HEK293 (cell line): ENCODE measurements around the gene ALS2.

ENCODE experiments used
- CTCF ChIA-PET: fragments of 350-600 bp; formaldehyde crosslinking; extraction: SDS; loops from one replicate; lab custom pipeline; 2021; ENCODE audit warnings: antibody characterized with exemption; lab: Yijun Ruan, JAX
- POLR2A ChIA-PET: fragments of 300-600 bp; formaldehyde crosslinking; extraction: SDS; loops from one replicate; lab custom pipeline; 2020; ENCODE audit warnings: antibody characterized with exemption, inconsistent platforms; lab: Yijun Ruan, JAX
- H3K27ac ChIP-seq: fragments of 200-500 bp; sonication (Bioruptor generic); 2 replicates; pipeline ENCODE4 v1.5.1; 2014; ENCODE audit warnings: low read depth, low read length, control low read depth, inconsistent platforms; ENCODE audit errors: extremely low read depth
- H3K36me3 ChIP-seq, 2 experiments: fragments of 200-500 bp in 1 of 2; sonication (Bioruptor generic) in 1 of 2; 1 replicate in 1 of 2; 2 replicates in 1 of 2; pipeline ENCODE4 v1.5.1; 2014 to 2017; ENCODE audit warnings: inconsistent platforms in 2 of 2, low read length in 2 of 2; ENCODE audit not compliant: control insufficient read depth in 2 of 2, insufficient read depth in 1 of 2
- H3K4me1 ChIP-seq: fragments of 200-500 bp; sonication (Bioruptor generic); 2 replicates; pipeline ENCODE4 v1.5.1; 2014; ENCODE audit warnings: mild to moderate bottlenecking, low read length, inconsistent platforms; ENCODE audit not compliant: control insufficient read depth, insufficient read depth
- H3K4me3 ChIP-seq: 2 replicates; pipeline ENCODE4 v1.5.1; 2011; ENCODE audit warnings: low read depth, mild to moderate bottlenecking, control low read depth, low read length, moderate library complexity
- H3K9me3 ChIP-seq: fragments of 200-500 bp; sonication (Bioruptor generic); 2 replicates; pipeline ENCODE4 v1.5.1; 2014; ENCODE audit warnings: low read depth, low read length, inconsistent platforms; ENCODE audit not compliant: control insufficient read depth, insufficient read depth
- IKZF3 ChIP-seq: fragments of 450-650 bp; IDR thresholded peaks from 2 replicates; pipeline ENCODE4 v1.5.0; 2018; ENCODE audit warnings: missing biosample characterization, mild to moderate bottlenecking, missing genetic modification characterization, moderate library complexity
- INSM2 ChIP-seq: fragments of 450-650 bp; formaldehyde crosslinking; IDR thresholded peaks from 2 replicates; pipeline ENCODE4 v1.5.1; 2016; ENCODE audit warnings: missing biosample characterization, missing genetic modification characterization
- MZF1 ChIP-seq: fragments of 450-650 bp; formaldehyde crosslinking; IDR thresholded peaks from 2 replicates; pipeline ENCODE4 v1.5.1; 2017; ENCODE audit warnings: missing biosample characterization, missing genetic modification characterization, borderline replicate concordance
- SALL2 ChIP-seq: fragments of 450-650 bp; formaldehyde crosslinking; IDR thresholded peaks from 2 replicates; pipeline ENCODE4 v1.5.0; 2017; ENCODE audit warnings: missing biosample characterization, mild to moderate bottlenecking, missing genetic modification characterization, borderline replicate concordance
- ZNF121 ChIP-seq: fragments of 450-650 bp; formaldehyde crosslinking; IDR thresholded peaks from 2 replicates; pipeline ENCODE4 v1.5.1; 2016; ENCODE audit warnings: missing biosample characterization, missing genetic modification characterization
- ZNF184 ChIP-seq: fragments of 450-650 bp; IDR thresholded peaks from 2 replicates; pipeline ENCODE4 v1.5.1; 2018; ENCODE audit warnings: missing biosample characterization, mild to moderate bottlenecking, missing genetic modification characterization
- ZNF214 ChIP-seq: fragments of 450-650 bp; formaldehyde crosslinking; IDR thresholded peaks from 2 replicates; pipeline ENCODE4 v1.5.1; 2017; ENCODE audit warnings: missing biosample characterization, mild to moderate bottlenecking, missing genetic modification characterization, borderline replicate concordance
- ZNF398 ChIP-seq: fragments of 450-650 bp; formaldehyde crosslinking; IDR thresholded peaks from 2 replicates; pipeline ENCODE4 v1.5.1; 2017; ENCODE audit warnings: missing biosample characterization, missing genetic modification characterization
- ZNF426 ChIP-seq: fragments of 450-650 bp; formaldehyde crosslinking; IDR thresholded peaks from 2 replicates; pipeline ENCODE4 v1.5.1; 2017; ENCODE audit warnings: missing biosample characterization, missing genetic modification characterization, mild to moderate bottlenecking, inconsistent platforms, moderate library complexity
- ZNF449 ChIP-seq: fragments of 450-650 bp; formaldehyde crosslinking; IDR thresholded peaks from 2 replicates; pipeline ENCODE4 v1.5.1; 2017; ENCODE audit warnings: missing biosample characterization, mild to moderate bottlenecking, missing genetic modification characterization, moderate library complexity
- ZNF624 ChIP-seq: fragments of 450-650 bp; formaldehyde crosslinking; IDR thresholded peaks from 2 replicates; pipeline ENCODE4 v1.5.1; 2017; ENCODE audit warnings: missing biosample characterization, missing genetic modification characterization
- ZNF645 ChIP-seq: fragments of 450-650 bp; formaldehyde crosslinking; IDR thresholded peaks from 2 replicates; pipeline ENCODE4; 2016; ENCODE audit warnings: missing biosample characterization, missing genetic modification characterization
- ZNF701 ChIP-seq: fragments of 450-650 bp; formaldehyde crosslinking; IDR thresholded peaks from 2 replicates; pipeline ENCODE4 v1.5.1; 2016; ENCODE audit warnings: missing biosample characterization, missing genetic modification characterization
- ZNF707 ChIP-seq: fragments of 450-650 bp; formaldehyde crosslinking; IDR thresholded peaks from 2 replicates; pipeline ENCODE4 v1.5.1; 2016; ENCODE audit warnings: missing biosample characterization, missing genetic modification characterization
- ZNF776 ChIP-seq: fragments of 450-650 bp; formaldehyde crosslinking; IDR thresholded peaks from 2 replicates; pipeline ENCODE4 v1.5.0; 2017; ENCODE audit warnings: missing biosample characterization, missing genetic modification characterization, borderline replicate concordance
- ZNF843 ChIP-seq: fragments of 450-650 bp; formaldehyde crosslinking; IDR thresholded peaks from 2 replicates; pipeline ENCODE4 v1.5.1; 2016; ENCODE audit warnings: missing biosample characterization, missing genetic modification characterization
- ZSCAN30 ChIP-seq: fragments of 450-650 bp; IDR thresholded peaks from 2 replicates; pipeline ENCODE4 v1.5.1; 2018; ENCODE audit warnings: missing biosample characterization, mild to moderate bottlenecking, missing genetic modification characterization, moderate library complexity
- TF ChIP-seq, protein P1 (sequence below): fragments of 450-650 bp; formaldehyde crosslinking; IDR thresholded peaks from 2 replicates; pipeline ENCODE4 v1.5.1; 2016; ENCODE audit warnings: missing biosample characterization, missing genetic modification characterization

ALS2 gene

GRCh38 chr2:201697899-201698298 is 82.8 kb downstream of the ALS2 start (continued):
- TF ChIP-seq MZF1 (tag by site-specific recombination) (no peak), ZNF449 (tag by site-specific recombination) (no peak)

- TF ChIP-seq ZNF624 (tag by site-specific recombination), result no peak
- no peak for TF ChIP-seq ZNF184 (tag by site-specific recombination)
- no peak for TF ChIP-seq ZNF121 (tag by site-specific recombination)
- TF ChIP-seq ZNF214 (tag by site-specific recombination), result no peak
- TF ChIP-seq ZNF776 (tag by site-specific recombination), result no peak
- TF ChIP-seq ZSCAN30 (tag by site-specific recombination), result no peak
- no peak for TF ChIP-seq ZNF707 (tag by site-specific recombination)
- TF ChIP-seq SALL2 (tag by site-specific recombination), result no peak
- no peak for TF ChIP-seq IKZF3 (tag by site-specific recombination)
- TF ChIP-seq ZNF398, result no peak
- no peak for TF ChIP-seq INSM2 (tag by site-specific recombination)
- TF ChIP-seq ZNF426 (tag by site-specific recombination), result no peak
- TF ChIP-seq, protein P1, sequence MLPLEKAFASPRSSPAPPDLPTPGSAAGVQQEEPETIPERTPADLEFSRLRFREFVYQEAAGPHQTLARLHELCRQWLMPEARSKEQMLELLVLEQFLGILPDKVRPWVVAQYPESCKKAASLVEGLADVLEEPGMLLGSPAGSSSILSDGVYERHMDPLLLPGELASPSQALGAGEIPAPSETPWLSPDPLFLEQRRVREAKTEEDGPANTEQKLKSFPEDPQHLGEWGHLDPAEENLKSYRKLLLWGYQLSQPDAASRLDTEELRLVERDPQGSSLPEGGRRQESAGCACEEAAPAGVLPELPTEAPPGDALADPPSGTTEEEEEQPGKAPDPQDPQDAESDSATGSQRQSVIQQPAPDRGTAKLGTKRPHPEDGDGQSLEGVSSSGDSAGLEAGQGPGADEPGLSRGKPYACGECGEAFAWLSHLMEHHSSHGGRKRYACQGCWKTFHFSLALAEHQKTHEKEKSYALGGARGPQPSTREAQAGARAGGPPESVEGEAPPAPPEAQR (tag by site-specific recombination), result no peak
- TF ChIP-seq ZNF701 (tag by site-specific recombination), result no peak
- TF ChIP-seq ZNF843 (tag by site-specific recombination), result no peak
- TF ChIP-seq ZNF645 (tag by site-specific recombination), result no peak
- Histone ChIP-seq H3K27ac (no peak overlapping the region), H3K4me1 (no peaks in the 10 kb centered on the region), H3K9me3 (no peaks in the 10 kb centered on the region), H3K36me3 (peaks cover 0 to 8% of the 10 kb centered on the region in 2 experiments; a peak in 1 of 3 replicates), H3K4me3 (no peak overlapping the region)
- ChIA-PET CTCF (no interaction called here), POLR2A (no interaction called here)
These were observed 84.5 kb downstream of the ALS2 start for GRCh38 chr2:201696151-201696659.
